ENCODE data around the gene ADGRF5.
A peak's percentile ranks its signal among the peaks of the same experiment; 100 is the strongest.
"Not testable (repeated sequence)": the region's sequence is repeated elsewhere in the genome, so short reads cannot be mapped to it uniquely, and the experiment has no call there.

Gene ADGRF5

GRCh38 chr6:46888578-46888977, 33.2 kb downstream of the ADGRF5 start:
- no peak for DNase-seq (ENCODE audit: low spot score)

DNA sequence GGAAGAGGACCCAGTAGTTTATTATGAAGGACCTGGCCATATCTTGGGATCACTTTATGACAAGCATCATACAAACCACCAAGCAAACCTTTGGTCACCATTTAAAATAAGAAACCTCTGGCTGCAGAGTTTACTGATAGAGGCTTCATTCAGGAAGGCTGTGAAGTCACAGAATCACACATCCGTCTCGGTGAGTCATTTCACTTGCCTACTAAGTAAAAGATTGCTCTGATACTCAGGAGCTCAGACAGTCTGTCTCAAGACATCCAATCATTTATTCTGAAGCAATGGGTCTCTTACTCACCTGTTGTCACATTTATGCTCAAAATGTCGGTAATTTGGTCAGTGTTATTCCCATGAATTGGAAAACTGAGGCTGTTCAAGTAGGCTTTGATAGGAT, 33.7 kb downstream of the ADGRF5 start:
- DNase-seq (ENCODE audit: low spot score), result no peak

DNA sequence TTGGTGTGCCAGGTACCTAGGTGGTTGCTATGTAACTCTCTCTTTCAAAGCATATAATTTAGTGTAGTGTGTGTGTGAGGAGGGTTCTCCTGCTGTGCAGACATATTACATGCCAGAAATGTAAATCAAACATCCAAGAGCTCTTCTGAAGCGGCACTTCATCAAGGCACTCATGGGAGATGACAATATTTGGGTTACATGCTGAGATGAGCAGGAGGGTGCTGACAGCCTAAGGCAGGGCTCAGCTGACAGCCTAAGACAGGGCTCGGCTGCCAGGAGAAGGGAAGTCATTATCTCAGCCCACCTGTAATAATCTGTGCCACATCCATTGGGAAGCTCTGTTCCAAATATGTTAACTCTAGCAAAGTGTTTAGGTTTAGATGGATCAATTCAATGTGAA, 39.1 kb downstream of the ADGRF5 start:
- DNase-seq (ENCODE audit: low spot score), result no peak

DNA sequence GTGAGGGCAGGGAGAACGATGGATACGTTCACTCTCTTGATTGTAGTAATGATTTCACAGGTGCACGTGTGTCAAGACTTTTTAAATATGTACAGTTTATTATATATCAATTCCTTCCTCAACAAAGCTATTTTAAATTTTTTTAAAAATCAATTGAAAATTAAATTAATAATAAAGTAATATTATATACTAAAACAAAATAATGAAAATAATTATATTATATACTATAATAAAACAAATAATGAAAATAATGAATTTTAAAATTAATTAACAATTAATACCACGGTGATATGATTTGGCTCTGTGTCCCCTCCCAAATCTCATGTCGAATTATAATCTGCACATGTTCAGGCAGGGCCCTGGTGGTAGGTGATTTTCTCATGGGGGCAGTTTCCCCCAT, 42.7 kb downstream of the ADGRF5 start:
- DNase-seq (ENCODE audit: low spot score), result no peak

DNA sequence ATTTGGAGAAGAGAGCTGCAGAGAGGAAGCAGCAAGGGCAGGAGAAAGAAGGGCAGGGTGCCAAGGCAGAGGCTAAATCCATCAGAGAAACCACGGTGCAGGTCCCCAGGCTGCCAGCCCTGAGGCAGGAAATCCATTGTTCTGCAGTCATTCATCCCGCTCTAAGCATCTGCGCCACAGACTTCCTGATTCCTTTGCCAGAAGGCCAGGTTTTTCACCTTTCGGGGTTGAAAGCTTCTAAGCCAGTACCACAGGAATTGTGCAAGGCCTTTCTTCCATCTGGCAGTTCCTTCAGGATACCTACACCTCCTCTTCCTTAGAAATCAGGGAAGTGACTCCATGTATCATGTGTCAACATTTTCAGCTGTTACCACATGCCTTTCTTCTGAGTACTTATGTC, 45.6 kb downstream of the ADGRF5 start:
- no peak for DNase-seq (ENCODE audit: low spot score)

DNA sequence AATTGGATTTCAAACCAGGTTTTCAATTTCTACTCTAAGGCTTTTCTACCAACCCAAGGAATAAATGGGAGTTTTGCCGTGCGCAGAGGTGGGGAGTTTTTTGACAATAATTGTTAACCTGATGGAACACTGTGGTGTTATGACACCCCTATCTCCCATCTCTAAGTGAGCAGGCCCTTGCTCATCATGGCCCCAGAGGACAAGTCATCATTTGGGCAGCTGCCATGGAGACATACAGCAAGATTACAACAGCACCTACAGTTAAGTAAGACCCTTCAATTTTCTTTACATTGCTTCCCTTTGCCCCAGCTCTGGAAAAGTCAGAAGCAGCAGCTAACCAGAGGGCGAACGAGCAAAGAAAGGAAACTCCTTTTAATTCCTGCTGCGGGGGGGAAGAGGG, 54.3 kb downstream of the ADGRF5 start:
- no peak for DNase-seq (ENCODE audit: low spot score)

- no peak for DNase-seq (ENCODE audit: low spot score)
Measured at GRCh38 chr6:46865221-46865620, 56.5 kb downstream of the ADGRF5 start.

GRCh38 chr6:46863791-46864190, 57.9 kb downstream of the ADGRF5 start:
- DNase-seq (ENCODE audit: low spot score), result no peak

DNA sequence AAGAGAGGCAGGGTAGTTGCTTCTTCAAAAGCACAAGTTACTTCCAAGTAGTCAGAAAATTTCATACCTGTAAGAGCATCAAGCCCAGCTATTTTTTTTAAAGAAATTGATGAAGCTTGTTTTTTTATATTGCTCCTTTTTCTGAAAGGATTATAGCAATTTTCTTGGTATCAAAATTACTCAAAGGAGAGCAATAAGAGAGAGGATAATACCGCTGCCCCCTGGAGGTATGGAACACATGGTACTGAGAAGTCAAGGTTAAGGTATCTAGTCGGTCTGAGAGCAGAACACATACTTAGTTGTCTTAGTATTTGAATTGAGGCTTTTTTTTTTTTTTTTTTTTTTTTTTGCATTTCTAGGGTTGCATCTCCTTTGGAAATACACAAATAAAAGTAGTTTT, 59.4 kb downstream of the ADGRF5 start:
- no peak for DNase-seq (ENCODE audit: low spot score)

- DNase-seq (ENCODE audit: low spot score), result peak; percentile 23
Measured at GRCh38 chr6:46855966-46856365, 65.8 kb downstream of the ADGRF5 start.

DNA sequence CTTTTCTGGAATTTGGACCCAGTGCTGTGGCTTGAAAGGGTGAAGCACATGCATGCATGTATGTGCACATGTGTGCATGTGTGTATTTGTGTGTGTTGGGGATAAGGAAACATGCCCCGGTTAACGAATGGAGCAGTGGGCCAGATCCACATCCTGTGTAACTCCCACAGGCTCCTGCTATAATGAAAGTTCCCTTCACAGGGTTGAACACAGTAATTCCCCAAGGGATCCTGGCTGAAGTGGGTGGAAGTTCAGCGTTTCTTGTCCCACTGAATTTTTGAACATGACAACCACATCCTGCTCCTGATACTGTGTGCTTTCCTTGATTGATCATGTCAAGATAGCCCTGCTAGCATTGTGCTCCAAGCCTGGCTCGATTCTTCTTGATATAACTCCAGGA, 70.2 kb downstream of the ADGRF5 start:
- not testable (repeated sequence) for DNase-seq (ENCODE audit: low spot score)

GRCh38 chr6:46850792-46851191, 70.9 kb downstream of the ADGRF5 start:
- no peak for DNase-seq (ENCODE audit: low spot score)

DNA sequence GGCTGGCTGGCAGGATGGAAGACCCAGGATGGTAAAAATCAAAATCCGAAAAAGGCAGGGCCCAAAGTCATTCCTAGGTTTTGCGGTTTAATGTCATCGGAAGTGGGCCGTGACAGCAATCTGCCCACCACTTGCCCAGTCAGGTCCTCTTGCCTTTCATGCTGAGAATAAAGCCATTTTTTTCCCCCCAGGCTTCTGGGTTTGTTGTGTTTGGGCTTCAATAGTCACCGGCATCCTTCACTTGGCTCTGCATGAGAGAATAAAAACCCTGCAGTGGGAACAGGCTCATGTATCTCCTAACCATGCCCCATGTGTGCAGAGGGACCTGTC, 72.4 kb downstream of the ADGRF5 start:
- no peak for DNase-seq (ENCODE audit: low spot score)

DNA sequence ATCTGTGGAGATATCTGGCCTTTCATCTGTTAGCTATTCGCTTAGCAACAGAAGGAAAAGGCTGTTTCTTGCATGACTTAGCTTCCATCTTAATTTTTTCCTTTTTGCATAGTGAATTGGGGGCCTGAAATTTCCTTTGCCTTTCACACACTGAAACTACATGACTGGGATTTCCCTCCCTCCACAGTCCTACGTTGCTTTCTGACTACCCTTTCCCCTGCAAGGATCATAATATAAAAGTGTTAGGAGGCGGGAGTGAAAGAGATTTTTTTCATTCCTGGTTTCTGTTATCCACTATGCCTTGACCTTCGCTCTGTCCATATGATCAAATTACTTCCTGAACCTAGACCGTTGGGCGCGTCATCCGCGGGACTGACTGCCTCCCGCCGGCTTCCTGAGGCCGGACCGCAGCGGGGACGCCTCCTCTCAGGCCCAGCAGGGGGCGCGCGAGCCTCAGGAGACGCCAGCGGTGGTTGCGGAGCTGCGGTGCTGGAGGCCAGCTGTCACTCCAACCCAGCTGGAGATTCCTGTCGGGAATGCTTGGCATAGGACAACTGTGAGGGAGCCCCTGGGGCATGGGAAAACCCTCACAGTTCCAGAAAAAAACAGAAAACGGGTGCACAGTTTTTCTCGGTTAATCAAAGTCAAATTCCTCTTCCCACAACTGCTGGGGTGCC, 72.9 kb downstream of the ADGRF5 start:
- DNase-seq (ENCODE audit: low spot score), result peak; percentile 38

GRCh38 chr6:46845126-46845525, 76.6 kb downstream of the ADGRF5 start:
- DNase-seq (ENCODE audit: low spot score), result no peak

DNA sequence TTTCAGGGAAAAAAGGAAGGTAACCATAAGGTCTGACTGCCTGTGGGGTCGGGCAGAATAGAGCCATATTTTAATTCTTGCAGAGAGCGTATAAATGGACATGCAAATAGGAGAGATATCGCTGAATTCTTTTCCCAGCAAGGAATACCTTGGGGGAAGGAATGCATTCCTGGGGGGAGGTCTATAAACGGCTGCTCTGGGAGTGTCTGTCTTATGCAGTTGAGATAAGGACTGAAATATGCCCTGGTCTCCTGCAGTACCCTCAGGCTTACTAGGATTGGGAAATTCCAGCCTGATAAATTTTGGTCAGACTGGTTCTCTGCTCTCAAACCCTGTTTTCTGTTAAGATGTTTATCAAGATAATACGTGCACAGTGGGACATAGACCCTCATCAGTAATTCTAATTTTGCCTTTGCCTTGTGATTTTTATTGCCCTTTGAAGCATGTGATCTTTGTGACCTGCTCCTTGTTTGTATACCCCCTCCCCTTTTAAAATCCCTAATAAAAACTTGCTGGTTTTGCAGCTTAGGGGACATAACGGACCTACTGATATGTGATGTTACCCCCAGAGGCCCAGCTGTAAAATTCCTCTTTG, 79.4 kb downstream of the ADGRF5 start:
- not testable (repeated sequence) for DNase-seq (ENCODE audit: low spot score)

DNA sequence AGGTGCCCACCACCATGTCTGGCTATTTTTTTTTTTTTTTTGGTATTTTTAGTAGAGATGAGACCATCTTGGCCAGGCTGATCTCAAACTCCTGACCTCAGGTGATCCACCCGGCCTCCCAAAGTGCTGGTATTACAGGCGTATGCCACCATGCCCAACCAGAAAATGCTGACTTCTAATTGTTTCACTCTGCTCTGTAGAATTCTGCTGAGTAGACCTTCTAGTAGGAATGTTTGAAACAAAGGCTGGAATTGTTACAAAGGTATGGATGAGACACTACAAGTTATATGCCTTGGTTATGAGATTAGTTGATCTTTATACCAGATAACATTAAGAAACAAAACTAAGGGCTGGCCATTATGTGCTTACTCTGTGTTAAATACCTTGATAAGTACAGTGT, 83.7 kb downstream of the ADGRF5 start:
- DNase-seq (ENCODE audit: low spot score), result no peak

- not testable (repeated sequence) for DNase-seq (ENCODE audit: low spot score)
Measured at GRCh38 chr6:46834991-46835390, 86.7 kb downstream of the ADGRF5 start.

- not testable (repeated sequence) for DNase-seq (ENCODE audit: low spot score)
Measured at GRCh38 chr6:46834257-46834916, 87.4 kb downstream of the ADGRF5 start.

GRCh38 chr6:46832816-46833215, 88.9 kb downstream of the ADGRF5 start:
- no peak for DNase-seq (ENCODE audit: low spot score)

- DNase-seq (ENCODE audit: low spot score), result no peak
Measured at GRCh38 chr6:46828939-46829338, 92.8 kb downstream of the ADGRF5 start.

- DNase-seq (ENCODE audit: low spot score), result no peak
Measured at GRCh38 chr6:46821458-46821881, 100.3 kb downstream of the ADGRF5 start.

DNA sequence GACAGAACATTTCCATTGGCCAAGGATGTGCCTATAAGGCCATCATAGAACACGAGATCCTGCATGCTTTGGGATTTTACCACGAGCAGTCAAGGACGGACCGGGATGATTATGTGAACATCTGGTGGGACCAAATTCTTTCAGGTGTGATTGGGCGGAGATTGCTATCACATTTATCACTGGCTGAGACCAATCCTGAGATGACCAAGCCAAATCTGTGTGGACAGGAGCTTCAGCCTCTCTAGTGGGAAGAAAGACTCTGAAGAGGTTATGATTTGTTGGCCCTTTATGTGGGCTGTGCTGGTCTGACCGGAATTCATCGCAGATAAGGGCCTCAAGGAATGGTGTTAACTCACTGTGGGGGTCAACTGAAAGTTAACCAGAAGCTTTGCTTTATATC, 102.2 kb downstream of the ADGRF5 start:
- no peak for DNase-seq (ENCODE audit: low spot score)

DNA sequence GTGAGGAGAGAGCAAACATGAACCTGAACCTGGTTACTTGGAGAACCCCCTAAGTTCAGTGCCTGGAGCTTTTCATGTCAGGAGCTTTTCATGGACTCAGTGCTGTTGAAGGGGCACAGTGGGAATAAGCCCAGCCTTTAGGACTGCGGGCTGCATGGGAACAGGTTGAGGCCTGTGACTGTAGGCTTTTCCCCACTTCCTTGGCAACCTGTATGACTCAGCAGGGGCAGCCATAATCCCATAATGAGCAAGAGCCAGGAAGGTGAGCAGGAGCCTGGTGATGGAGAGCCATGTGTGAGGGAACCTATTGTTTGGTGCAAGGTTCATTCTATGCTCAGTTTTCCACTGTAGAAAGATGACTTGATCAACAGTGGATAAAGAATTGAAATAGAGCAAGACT, 105.1 kb downstream of the ADGRF5 start:
- no peak for DNase-seq (ENCODE audit: low spot score)
